CD4-positive, alpha-beta T cell treated with Interleukin-17A for 4 hours (primary cell): ENCODE data around the gene GPX4.

Experiments used
- DNase-seq: peaks from one replicate; pipeline ENCODE4 v3.0.0-alpha.2; 2020; ENCODE audit warnings: mixed read lengths

GPX4 gene

DNA sequence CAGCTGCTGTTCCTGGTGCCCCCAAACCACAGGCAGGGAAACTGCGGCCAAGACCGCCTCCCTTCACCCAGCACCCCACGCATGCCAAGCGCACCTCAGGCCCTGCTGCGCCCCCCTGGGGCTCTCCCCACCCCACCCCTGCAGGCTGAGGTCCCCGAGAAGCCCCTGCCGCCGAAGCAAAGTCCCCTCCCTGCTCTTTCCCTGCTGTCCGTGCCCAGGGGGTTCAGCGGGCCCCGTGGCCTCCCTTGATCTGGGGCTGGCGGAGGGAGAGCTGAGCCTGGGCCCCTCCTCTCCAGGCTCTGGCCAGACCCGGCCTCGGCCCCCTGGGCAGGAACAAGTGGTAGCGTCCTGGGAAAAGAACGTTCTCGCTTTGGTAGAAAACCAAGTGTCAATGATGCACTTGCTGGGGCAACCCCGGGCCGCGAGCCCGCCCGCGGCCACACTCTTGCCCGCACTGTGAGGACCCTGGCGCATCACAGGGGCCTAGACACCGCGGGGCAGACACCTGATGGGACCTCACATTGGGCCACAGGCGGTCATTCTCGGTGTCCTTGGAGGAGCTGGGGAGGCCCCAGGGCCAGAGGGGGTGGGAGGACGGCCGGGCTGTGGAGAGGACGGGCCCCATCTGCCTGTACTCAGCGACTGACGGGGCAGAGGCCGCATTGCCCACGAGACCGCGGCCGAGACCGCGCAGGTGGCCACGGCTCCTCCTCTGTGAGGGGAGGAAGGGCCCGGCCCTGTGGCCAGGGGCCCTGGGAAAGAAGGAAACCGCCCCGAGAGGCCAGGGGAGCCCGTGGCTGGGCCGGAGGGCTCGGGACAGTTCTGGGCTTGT is 29.0 kb downstream of the GPX4 start:
- DNase-seq: peak; percentile 17

GRCh38 chr19:1133471-1133929 is 29.7 kb downstream of the GPX4 start:
- peak; percentile 77 for DNase-seq

- no peak for DNase-seq
These were observed 30.6 kb downstream of the GPX4 start for GRCh38 chr19:1134431-1134830.

DNA sequence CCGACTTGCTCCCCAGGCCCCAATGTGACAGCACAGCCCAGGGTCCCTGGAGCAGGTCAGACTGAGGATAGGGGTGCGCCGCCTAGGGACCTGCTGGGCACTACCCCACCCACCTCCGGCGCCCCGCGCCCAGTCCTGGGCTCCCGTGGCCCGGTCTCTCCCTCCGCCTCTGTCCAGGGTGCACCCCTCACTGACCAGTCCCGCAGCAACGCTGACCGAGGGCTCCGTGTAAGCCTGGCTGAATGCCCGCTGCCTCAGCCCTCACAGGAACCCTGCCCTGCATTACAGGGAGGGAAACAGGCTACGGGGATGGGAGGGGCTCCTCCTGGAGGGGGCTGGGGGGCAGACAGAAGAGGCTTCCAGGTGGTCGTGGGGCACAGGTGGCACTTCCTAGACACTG is 31.7 kb downstream of the GPX4 start:
- no peak for DNase-seq

DNA sequence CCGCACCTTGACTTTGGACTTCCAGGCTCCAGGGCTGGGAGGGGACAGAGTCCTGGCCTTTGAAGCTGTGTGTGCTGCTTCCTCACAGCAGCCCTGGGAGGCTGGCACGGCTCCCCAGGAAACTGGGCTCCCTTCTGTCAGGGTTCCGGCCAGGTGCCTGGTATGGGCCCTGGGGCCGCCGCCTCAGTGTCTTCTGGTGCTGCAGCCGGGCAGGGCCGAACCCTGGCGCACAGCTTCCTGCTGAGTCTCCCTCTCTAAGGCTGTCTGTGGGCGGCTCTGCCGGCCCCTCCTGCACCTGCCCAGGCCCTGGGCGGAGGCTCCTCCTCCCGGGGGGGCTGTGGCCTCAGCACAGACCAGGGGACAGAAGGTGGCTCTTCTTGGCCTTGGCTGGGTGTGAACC is 32.4 kb downstream of the GPX4 start:
- no peak for DNase-seq

- DNase-seq: no peak
These were observed 33.0 kb downstream of the GPX4 start for GRCh38 chr19:1136621-1137317.

DNA sequence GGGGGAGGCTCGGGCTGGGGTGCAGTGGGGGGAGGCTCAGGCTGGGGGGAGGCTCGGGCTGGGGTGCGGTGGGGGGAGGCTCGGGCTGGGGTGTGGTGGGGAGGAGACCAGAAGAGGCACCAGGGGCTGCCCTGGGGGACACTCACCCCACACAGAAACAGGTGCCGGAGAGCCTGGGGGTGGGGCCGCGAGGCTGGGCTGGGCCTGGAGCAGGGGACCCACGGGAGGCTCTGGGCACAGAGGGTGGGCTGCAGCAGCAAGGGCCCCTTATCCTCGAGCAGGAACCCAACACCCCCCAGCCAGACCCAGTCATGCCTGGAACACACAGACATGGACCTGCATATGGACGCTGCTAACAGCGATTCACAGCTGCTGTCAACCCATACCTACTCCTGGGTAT is 34.3 kb downstream of the GPX4 start:
- DNase-seq: no peak

GRCh38 chr19:1139126-1139525 is 35.3 kb downstream of the GPX4 start:
- DNase-seq: no peak

DNA sequence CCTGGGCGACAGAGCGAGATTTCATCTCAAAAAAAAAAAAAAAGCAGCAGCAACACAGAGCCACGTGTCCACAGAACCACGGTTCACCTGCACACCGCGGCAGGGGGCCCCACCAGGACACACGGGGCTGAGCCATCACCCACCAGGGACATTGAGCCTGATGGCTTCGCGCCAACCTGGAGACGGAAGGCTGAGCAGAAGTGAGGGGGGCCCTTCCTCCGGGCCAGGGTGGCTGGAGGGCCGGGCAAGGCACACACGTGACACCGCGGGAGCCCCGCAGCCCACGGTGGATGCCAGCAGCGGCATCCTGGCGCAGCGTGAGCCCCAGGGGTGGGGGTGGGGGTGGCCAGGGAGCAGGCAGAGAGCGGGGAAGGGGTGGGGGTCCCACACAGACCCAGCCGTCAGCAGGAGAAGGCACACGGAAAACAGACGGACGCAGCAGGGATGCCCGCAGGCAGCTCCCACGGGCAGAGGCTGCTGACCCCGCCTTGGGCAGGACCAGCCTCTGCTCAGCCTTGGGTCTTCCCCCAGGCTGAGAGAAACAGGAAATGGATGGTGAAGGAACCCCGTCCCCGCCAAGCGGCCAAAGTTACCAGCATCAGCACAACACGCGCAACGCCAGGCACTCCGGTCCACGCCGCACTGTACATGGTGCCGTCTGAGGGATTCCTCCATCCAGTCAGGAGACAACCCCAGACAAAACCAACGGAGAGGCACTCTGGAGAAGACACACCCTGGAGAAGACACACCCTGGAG is 36.7 kb downstream of the GPX4 start:
- no peak for DNase-seq

DNA sequence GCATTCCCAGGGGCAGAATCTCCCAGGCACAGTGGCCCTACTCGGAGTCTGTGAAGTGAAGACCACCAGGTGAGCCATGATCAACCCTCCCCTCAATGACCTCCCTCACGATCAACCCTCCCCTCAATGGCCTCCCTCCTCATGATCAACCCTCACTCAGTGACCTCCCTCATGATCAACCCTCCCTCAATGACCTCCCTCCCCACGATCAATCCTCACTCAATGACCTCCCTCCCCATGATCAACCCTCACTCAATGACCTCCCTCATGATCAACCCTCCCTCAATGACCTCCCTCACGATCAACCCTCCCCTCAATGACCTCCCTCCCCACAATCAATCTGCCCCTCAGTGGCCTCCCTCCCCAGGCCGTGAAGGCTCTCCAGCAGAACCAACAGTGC is 38.1 kb downstream of the GPX4 start:
- no peak for DNase-seq

- no peak for DNase-seq
These were observed 40.1 kb downstream of the GPX4 start for GRCh38 chr19:1143828-1144399.

DNA sequence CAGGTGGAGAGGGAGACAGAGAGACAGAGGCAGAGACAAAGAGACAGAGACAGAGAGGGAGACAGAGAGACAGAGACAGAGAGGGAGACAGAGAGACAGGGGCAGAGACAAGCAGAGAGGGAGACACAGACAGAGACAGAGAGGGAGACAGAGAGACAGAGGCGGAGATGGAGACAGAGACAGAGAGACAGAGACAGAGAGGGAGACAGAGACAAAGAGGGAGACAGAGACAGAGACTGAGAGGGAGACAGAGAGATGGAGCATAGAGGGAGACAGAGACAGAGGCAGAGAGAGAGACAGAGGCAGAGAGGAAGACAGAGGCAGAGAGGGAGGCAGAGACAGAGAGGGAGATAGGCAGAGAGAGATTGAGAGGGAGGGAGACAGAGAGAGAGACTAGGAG is 40.9 kb downstream of the GPX4 start:
- no peak for DNase-seq

DNA sequence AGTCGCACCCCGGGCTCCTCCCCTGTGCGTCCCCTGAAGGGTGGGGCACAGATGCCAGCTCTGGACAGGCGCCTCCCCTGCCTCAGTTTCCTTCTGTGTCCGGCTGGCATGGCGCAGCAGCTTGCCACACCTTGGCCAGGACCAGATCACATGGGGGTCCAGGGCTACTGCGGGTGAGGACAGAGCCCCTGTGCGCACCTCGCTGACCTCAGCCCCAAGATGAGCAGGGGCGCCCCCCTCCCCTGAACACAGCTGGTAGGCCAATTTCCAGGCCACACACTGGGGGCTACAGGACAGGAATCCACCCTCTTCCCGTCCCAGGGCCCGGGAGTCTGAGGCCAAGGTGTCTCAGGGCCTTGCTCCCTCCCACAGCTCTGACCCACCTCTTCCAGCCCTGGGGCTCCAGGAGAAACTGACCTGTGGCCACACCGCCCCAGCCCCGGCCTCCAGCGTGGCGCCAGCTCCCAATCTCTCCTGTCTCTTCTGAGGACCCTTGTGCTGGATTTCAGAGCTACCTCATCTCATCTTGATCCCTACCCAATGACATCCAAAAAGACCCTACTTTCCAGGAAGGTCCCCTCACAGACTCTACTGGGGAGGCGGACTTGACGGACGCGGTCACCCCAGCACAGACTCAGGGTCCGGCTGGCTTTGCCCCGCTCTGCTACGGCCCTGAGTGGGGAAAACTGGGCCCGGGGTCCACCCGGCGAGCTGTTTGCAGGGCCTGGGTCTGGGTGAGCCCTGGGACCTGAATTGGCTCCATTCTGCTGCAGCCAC is 42.0 kb downstream of the GPX4 start:
- DNase-seq: no peak

- DNase-seq: no peak
These were observed 42.6 kb downstream of the GPX4 start for GRCh38 chr19:1146412-1146699.

- no peak for DNase-seq
These were observed 43.3 kb downstream of the GPX4 start for GRCh38 chr19:1146858-1147780.

DNA sequence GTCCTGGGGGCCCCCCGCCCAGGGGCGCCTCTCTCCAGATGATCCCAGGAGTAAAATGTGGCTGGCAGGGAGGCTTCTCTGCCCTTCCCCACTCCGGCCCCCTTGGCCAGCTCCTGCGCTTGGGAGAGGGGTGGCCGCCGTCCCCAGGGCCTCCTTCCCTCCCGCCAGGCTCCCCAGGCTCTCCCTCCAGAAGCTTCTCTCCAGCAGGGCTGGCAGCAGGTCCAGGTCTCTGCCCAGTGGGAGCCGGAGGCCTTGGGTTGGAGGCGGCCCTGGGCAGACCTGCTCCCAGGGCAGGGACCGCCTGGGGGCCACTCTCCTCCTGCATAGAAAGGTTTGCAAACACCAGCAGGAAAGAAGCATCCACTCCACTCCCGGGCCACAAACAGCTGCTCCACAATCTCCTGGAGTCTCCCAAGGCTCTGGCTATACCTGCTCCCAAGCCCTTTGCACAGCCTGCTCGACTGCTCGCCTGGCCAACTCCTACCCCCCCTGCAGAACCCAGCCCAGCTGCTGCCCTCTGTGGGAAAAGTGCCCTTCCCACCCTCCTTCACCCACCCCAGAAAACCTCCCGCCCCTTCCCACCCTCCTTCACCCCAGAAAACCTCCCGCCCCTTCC is 44.2 kb downstream of the GPX4 start:
- DNase-seq: no peak

- DNase-seq: no peak
These were observed 45.7 kb downstream of the GPX4 start for GRCh38 chr19:1149259-1150045.

GRCh38 chr19:1150333-1151036 is 46.7 kb downstream of the GPX4 start:
- DNase-seq: no peak

- no peak for DNase-seq
These were observed 47.4 kb downstream of the GPX4 start for GRCh38 chr19:1151037-1151724.
